GM18507 (cell line): ENCODE results near the gene TFEB.

ENCODE experiments used
- DNase-seq: peaks from one replicate; pipeline ENCODE4 v3.0.0; 2011; ENCODE audit warnings: low read depth; ENCODE audit not compliant: insufficient read length; ENCODE audit errors: extremely low spot score
- FAIRE-seq: peaks from 2 replicates; lab custom pipeline; 2011; peaks lifted over from hg19 to GRCh38; lab: Jason Lieb, UNC

The TFEB gene

DNA sequence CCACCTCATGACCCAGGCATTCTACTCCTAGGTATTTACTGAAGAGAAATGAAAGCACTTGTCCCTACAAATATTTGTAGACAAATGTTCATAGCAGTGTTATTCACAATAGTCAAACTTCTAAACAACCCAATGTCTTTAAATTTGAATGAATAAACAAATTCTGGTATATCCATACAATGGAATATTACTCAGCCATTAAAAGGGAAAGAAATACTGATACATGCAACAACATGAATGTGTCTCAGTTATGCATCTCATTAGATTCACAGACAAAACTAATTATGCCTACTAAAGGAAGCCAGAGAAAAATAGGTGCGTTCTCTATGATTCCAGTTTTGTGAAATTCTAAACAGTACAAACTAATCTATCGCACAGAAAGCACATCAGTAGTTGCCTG, 66.4 kb downstream of the TFEB start:
- DNase-seq, result no peak
- no peak for FAIRE-seq

DNA sequence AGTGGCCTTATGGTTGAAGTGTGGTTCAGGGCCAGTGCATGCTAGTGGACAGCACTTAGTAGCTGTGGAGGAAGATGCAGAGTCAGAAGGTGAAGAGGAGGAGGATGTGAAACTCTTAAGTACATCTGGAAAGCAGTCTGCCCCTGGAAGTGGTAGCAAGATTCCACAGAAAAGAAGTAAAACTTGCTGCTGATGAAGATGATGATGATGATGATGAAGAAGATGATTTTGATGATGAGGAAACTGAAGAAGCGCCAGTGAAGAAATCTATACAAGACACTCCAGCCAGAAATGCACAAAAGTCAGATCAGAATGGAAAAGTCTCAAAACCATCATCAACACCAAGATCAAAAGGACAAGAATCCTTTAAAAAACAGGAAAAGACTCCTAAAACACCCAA, 68.2 kb downstream of the TFEB start:
- no peak for FAIRE-seq
- no peak for DNase-seq

DNA sequence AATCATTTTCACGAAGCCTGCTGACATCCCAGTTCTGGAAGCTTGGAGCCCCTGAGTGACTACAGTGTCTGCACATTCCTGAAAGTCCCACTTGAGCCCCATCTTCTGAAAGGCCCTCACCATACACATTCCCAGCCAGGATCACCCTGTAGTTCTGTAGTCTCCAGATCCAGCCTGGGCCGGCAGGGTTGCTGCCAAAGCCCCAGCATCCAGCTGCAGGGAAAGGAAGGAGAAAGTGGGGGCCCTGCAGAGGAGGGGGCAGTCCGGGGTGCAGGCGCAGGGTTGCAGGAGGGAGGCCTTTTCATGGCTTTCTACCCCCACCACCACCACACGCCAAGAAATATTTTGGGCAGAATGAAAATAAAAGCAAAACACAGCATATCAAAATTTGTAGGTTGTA, 71.1 kb downstream of the TFEB start:
- FAIRE-seq (no peak), DNase-seq (no peak)

DNA sequence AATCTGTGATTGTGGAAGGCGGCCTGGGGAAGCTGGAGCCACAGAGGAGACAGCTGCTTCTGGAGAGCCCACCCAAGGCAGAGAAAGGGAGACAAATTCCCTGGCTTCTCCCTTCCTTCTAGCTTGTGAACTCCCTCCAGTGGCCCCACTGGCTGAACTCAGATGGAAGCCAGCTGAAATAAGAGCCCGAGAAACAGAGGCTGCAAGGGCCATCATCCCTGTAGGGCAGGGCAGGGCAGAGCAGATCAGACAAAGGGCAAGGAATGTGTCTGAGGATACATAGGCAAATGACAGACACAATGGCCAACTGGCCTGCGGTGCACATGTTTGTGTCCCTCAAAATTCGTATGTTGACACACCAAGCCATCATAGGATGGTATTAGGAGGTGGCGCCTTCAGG, 71.8 kb downstream of the TFEB start:
- DNase-seq, result no peak
- FAIRE-seq, result no peak

DNA sequence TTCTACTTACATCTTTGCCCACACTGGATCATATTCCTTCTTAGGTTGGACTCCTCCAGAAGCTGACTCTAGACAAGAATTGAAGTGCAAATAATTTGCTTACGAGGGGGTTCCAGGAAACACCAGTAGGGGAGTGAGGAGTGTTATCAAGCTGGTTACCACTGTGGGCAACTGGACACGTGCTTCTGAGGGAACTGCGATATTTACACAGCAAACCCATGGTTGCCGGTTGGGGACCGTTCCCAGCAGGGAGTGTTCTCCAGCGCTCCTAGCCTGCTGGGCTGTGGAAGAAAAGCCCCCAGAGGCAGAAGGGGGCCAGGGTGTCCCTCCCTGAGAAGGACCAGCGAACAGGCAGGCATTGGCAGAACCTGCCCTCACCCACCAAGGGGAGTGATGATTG, 75.5 kb downstream of the TFEB start:
- DNase-seq (no peak), FAIRE-seq (no peak)

DNA sequence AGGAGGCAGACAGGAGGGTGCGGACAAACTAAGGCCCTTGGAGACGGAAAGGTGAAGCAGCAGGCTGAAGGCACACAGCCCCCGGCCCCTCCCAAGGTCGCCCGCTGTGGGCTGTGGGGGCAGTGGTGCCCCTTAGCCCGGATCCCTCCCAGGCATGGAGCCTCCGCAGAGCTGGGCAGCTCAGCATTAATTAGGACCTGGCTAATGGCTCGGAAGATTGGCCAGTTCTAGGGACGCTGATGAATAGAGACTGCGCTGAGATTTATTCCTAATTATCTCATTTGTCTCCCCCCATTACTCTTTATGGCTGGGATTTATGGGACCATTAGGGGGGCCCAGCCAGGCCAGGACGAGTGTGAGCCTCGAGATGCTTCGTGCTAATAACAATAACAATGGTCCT, 76.8 kb downstream of the TFEB start:
- DNase-seq, result no peak
- FAIRE-seq, result no peak

DNA sequence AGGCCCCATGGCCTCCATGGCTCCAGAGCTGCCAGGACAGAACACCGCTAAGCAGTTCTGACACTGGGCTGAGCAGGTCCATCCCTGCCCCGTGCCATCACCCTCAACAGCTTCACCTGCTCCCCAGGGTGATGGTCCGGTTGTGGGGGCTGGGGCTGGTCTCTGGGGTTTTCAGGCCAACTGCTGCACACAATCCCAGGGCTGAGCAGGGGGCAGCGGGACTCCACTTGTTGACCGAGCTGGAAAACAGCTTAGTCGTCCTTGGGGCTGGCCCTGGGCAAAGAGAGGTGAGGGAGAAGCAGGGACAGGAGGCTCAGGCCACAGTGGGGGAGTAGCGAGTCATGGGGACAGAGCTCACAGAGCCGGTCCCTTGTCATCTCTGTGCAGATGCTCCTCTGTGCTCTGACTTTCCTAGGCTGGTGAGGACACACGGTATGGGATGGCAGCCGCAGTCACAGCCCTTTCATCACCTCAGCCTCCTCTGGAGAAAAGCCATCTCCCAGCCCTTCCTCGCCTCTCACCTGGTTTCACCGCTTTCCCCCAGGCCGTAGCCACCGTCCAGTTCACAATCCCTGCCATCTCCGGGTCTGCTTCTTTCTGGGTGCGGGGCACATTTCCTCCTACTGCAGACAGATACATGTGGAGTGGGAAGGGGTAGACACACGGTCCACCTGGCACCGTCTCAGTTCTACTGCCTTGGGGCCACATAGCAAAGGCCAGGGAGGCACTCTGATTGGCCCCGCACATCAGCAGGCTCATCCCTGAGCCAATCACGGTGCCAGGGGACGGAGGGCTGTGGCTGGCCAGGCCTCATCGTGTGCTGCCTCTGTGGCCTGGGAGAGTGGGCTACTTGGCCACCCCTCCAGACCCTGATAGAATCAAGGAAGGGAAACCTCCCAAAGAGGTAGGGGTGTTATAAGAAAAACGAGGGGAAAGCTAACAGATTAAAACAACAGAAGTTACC, 78.0 kb downstream of the TFEB start:
- FAIRE-seq (no peak), DNase-seq (no peak)

DNA sequence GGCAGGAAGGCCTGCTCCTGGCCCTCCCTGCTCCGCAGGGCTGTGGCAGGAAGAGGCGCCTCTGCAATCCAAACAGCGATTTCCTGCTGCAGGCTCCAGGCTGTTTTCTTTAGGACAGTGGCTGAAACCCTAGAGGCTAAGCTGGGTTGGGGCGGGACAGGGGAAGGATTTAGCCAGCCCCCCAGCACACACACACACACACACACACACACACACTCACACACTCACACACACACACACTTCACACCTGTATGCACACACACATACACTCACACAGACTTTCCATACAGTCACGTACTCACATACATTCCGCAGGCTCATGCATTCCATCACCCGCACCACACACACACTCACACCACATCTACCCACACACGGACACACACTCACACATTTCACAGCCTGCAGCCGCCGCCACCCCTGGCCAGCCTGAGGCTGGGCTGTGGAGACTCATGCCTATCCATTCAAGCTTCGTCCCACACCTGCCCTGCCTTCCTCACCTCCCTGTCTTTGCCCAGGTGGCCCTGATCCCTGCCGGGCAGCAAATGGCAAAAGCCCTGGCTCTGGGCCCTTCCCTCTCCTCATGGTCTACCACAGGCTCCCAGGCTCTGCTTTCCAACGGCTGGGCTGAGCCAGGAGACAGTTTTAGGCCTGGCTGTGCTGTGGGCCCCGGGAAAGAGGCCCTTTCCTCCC, 79.3 kb downstream of the TFEB start:
- FAIRE-seq (no peak), DNase-seq (no peak)

DNA sequence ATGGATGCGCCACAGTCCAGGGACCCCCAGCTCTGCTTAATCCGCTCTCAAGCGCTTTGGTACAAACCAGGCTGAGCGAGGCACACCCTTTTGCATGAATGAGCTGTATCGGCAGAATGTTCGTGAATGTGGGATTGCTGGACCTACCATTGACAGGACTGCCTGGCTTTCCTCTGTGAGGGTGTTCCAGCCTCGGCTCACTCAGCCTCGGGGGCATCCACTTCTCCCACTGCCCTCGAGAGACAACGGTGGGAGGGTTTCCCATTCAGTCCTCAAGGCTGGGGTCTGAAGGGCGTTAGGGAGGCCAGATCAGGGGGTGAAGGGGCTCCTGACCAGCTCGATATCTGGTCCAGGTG, 79.8 kb downstream of the TFEB start:
- DNase-seq (no peak), FAIRE-seq (no peak)

DNA sequence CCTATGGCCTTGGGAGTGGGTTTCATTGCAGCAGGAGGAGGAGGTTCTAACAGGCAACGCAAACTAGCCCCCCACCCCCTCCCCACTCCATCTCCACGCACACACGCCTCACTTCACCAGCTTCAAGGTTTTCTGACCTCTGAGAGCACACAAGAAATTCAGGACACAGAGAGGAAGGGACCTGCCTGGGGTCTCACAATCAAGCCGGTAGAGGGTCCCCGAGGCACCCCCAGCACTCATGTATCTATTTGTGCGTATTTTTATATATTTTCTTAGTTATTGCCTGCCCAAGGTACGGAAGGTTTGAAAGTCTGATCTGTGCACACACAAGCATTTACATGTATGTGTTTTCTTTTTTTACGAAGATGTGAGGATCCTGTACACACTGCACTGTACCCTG, 80.2 kb downstream of the TFEB start:
- DNase-seq (no peak), FAIRE-seq (no peak)

DNA sequence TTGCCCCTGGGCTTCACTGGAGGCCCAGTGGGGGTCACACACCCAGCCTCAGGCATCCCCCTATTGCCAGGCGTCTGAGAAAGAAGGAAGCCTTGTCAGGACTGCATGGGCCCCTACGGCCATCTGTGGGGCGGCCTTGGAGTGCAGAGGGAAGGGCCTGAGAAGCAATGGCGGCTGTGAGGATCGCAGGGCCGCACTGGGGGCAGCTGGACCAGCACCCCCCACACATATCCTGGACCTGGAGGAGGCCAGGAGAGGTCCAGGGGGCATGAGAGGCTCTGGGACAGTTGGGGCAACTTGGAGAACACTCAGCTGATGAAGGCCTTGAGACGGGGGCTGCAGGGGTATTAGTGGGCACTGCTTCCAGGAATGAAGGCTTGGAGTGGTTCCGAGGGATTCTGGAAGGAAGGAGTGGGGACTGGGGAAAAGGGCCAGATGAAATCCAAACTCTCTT, 80.7 kb downstream of the TFEB start:
- FAIRE-seq (no peak), DNase-seq (no peak)

DNA sequence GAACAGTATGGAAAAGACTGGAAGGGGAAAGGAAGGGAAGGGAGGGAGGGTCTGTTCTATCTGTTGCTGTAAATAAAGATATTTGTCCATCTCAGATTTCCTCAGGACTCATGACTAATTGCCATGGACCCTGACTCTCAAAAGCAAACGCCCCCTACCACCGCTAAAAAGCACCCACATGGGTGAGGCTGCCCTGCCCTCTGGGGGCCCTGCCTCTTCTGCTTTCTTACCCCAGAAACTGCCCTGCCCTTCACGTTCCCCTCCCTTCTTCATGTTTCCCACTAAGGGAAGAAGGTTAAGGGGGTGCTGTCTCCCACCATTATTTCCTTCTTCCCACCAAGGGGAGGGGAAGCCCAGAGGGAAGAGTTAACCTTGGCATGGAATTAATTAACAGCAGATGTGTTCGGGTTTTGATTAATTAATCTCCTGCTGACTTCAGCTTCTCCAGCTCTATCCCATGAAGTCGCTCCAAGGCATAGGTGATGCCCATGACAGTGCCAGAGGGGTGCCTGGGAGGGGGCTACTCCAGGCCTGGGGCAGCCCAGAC, 81.2 kb downstream of the TFEB start:
- no peak for DNase-seq
- no peak for FAIRE-seq

DNA sequence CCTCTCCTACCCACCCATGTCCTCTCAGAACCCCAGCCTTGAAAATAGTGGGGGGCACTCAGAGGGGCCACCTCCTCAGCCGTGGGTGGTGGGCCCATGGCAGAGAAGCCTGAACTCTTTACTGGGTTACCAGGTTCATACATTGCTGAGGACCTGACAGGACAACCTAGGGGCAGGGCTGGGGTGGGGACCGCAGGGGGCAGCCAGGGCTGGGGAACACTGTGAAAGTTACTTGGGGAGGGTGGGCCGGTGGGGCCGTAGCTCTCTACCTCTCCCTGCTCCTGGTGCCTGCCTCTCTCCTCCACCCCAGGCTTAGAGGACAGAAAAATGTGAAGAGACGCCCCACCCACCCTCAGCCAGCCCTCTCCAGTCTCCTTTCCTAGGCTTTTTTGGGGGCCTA, 81.7 kb downstream of the TFEB start:
- no peak for FAIRE-seq

DNA sequence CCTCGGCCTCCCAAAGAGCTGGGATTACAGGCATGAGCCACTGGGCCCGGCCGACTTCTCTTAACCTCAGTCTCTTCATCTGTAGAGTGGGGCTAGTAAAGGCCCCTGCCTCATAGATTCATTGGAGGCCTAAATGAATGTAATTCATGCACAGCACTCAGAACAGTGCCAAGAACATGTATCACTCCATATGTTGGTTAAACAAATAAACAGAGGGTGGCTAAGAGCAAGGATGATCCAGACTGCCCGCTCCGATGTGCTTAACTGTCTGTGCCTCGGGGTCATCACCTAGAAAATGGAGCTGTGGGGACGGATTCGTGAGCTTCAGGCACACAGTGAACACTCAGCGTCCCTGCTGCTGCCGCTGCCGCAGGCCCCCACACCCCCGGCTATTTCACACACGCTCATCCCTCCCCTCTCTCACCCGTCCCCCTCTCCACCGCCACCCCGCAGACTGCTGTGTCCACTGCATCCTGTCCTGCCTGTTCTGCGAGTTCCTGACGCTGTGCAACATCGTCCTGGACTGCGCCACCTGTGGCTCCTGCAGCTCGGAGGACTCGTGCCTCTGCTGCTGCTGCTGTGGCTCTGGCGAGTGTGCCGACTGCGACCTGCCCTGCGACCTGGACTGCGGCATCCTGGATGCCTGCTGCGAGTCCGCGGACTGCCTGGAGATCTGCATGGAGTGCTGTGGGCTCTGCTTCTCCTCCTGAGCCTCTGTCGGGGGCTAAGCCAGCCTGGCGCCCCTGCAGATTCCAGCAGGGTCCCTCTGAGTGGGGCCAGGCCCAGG, 82.3 kb downstream of the TFEB start:
- FAIRE-seq (no peak), DNase-seq (no peak)

More for the DNA sequence above, 81.7 kb downstream of the TFEB start:
- DNase-seq, result no peak

DNA sequence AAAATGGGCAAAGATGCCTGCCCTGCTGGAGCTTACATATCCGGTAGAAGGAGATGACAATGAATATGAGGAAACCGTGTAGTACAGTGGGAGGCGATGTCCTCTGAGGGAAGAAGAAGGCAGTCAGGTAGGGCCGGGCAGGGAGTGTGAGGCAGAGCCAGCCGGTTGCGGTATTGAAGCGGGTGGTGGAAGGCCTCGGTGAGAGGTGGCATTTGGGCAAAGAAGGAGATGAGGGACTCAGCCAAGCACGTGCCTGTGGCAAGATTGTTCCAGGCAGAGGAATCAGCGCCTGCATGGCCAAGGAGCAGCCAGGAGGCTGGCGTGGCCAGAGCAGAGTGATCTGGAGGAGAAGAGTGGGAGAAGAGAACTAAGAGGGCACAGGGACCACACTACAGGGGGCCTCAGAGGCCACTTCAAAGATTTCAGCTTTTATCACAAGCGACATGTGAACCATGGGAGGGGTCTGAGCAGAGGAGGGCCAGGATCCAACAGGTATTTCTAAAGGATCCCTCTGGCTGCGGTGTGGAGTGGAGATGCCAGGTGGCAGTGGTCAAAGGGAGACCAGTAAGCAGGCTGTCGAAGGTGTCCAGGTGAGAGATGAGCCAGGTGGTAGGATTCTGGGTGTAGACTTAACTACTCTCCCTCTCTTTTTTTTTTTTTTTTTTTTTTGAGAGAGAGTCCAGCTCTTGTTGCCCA, 83.3 kb downstream of the TFEB start:
- DNase-seq, result no peak
- FAIRE-seq, result no peak

DNA sequence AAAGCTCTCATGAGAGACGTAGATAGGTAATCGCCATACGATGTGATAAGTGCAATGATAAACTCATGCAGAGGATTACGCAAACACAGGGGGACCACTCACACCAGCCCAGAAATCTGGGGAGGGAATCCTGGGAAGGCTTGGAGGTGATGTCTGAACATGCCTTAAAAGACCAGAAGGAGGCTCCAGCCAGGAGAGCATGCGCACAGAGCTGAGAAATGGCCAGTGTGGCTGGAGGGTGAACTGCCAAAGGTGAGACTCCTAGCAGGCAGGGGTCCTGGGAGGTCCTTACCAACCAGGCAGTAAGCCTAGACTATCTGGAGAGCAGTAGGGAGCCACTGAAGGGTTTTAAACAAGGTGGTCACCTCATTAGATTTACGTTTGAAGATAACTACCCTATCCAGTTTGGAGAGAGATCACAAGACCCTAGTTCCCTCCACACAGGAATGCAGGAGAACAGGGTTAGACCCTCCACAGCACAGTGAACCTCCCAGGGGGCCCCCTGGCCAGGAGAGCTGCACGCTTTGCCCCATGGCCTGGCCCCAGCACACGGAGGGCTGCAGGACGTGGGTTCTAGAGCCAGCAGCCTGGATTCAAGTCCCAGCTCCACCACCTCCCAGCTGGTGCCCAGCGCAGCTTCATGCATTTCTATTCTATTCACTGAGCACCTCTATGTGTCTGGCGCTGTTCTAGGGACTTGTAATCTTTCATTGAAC, 84.0 kb downstream of the TFEB start:
- FAIRE-seq, result no peak
- no peak for DNase-seq

DNA sequence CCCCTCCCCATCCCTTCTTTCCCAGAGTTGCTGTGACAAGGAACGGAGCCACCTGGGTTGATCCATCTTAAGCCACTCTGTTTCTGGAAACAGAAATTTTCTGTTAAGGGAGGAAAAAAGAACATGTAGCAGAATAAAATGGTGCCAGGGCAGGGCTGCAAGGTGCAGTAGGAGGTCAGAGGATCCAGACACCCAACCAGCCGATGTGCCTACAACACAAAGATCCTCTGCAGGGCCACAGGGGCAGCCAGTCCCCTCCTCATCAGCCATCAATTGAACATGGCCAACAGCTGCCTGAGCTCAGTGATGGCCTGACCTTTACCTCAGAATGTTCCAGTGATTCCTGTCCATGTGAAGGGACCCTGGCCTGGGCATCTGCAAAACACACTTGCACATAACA, 85.3 kb downstream of the TFEB start:
- DNase-seq (no peak), FAIRE-seq (no peak)

DNA sequence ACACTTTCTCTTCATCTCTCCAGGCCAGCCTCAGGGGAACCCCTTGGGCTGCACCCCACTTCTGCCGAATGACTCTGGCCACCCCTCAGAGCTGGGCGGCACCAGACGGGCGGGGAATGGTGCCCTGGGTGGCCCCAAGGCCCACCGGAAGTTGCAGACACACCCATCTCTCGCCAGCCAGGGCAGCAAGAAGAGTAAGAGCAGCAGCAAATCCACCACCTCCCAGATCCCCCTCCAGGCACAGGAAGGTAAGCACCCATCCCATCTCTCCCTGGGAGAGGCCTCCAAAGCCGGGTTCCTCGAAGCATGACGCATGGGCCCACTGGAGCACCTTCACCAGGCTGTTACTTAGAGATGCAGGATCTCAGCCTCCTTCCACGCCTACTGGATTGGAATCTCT, 85.8 kb downstream of the TFEB start:
- DNase-seq (no peak), FAIRE-seq (no peak)

DNA sequence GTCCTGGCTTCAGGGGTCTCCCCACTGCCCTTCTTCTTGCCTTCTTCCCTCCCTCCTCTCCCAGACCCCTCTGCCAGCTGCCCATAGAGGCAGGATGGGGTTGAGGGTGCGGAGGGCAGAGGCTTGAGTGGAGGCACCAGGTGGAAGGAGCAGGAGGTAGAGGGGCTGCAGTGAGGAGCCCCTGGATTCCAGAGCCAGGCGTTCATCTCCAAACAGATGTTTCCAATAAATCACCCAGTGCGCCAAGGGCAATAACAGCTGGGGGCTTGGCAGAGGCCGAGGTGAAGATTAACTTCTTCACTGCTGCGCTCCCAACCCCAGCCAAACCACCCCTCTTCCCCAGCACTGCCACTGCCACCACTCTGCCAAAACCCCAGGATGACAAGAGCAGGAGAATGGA, 86.5 kb downstream of the TFEB start:
- DNase-seq (no peak), FAIRE-seq (no peak)
